Ovary (tissue), 9 donors: ENCODE results near the gene JUND. TPM values are rescaled to one million over a fixed set of nuclear protein-coding genes. Genes with fewer than 3 reads are reported as not detected.
A peak's percentile ranks its signal among the peaks of the same experiment; 100 is the strongest.
"Not testable (repeated sequence)": the region's sequence is repeated elsewhere in the genome, so short reads cannot be mapped to it uniquely, and the experiment has no call there.

ENCODE experiments used
- DNase-seq, 5 donors: peaks; one replicate each; pipeline ENCODE4 v3.0.0-alpha.2; 2019 to 2020
- H3K27ac ChIP-seq, 2 donors: fragments of 200-600 bp; one replicate each; pipeline versions ENCODE4 v1.5.1 to v1.8.0; 2019 to 2022
- H3K27me3 ChIP-seq: fragments of 200-600 bp; one replicate; pipeline ENCODE4 v1.8.0; 2022
- H3K36me3 ChIP-seq: fragments of 200-600 bp; sonication (generic); one replicate; pipeline ENCODE4 v1.5.1; 2019
- H3K4me1 ChIP-seq: one replicate; pipeline ENCODE4 v1.8.1; 2013; ENCODE audit warnings: mild to moderate bottlenecking, moderate library complexity; ENCODE audit not compliant: insufficient read depth
- H3K4me3 ChIP-seq: fragments of 200-600 bp; sonication (generic); one replicate; pipeline ENCODE4 v1.5.1; 2017
- H3K9me3 ChIP-seq, 2 donors: fragments of 200-600 bp in 1 of 2; sonication (generic) in 1 of 2; one replicate each; pipeline versions ENCODE4 v1.5.1 to v1.8.1; 2013 to 2019; ENCODE audit warnings: mild to moderate bottlenecking in 1 of 2, moderate library complexity in 1 of 2
- EP300 ChIP-seq: sonication (generic); formaldehyde crosslinking; IDR thresholded peaks from one replicate; pipeline ENCODE4 v1.6.1; 2017; ENCODE audit warnings: antibody characterized with exemption
- POLR2A ChIP-seq: fragments of 450-650 bp; IDR thresholded peaks from one replicate; pipeline ENCODE4 v1.6.1; 2017; ENCODE audit warnings: antibody characterized with exemption, mild to moderate bottlenecking, moderate library complexity
- WGBS, 3 donors: extraction: QIAGEN DNeasy Blood & Tissue Kit in 1 of 3; methylation state at CpG; one replicate each; pipeline versions ENCODE4 v1.1.5 to v1.1.7; 2013 to 2017; 5-methylcytosine and 5-hydroxymethylcytosine counted together
- intact Hi-C, 4 donors: fragments of 100-400 bp; cut with DNase I; formaldehyde crosslinking; loops; one replicate each; pipeline versions ENCODE4 v1.11.0 to v1.15.1; 2022 to 2023
- polyA plus RNA-seq, 2 donors: library from polyadenylated mRNA; stranded (reverse); fragments of 200-250 nt in 1 of 2; fragments of 350-450 nt in 1 of 2; fragmentation: Illumina TruSeq in 1 of 2; extraction: RNeasy Lipid Tissue Mini Kit (QIAGEN cat#74804) in 1 of 2; gene quantifications; one replicate each; pipeline ENCODE4 v1.2.3, GENCODE V29; 2013 to 2014
- total RNA-seq, 7 donors: library from RNA; depleted of rRNA in 2 of 7; stranded (reverse); fragments of >200 nt in 2 of 7; fragmentation: NEBNext Ultra II Directional in 3 of 7; extraction: Animal tissue kit (Norgen Biotek cat#: 25700) in 3 of 7; gene quantifications; one replicate each; pipeline versions ENCODE4 v1.1.0 to v1.2.4, GENCODE V29; 2016 to 2023
- TF ChIP-seq, protein P1 (sequence below), 3 donors: fragments of 450-650 bp in 2 of 3; fragments of 200-600 bp in 1 of 3; IDR thresholded peaks; one replicate each; pipeline versions ENCODE4 v1.5.1 to v1.8.0; 2016 to 2022; ENCODE audit warnings: antibody characterized with exemption in 3 of 3, mild to moderate bottlenecking in 1 of 3
- donor health status: DM: no; HTN: no; CAD: no; lungs with moderate emphysema.
- donor health status: DM: no; HTN: no; CAD: no.
- donor health status: Bipolar disorder and iron deficiency.
- donor health status: DM: yes; HTN: yes; CAD: no.
- donor health status: DM: no; HTN: no; CAD: no.
- donor health status: DM: yes; HTN: yes; CAD: no.

JUND gene
- total and polyA plus RNA-seq, 9 donors: 95.2 to 1,260 (median 412) TPM

GRCh38 chr19:18328340-18329034 is 47.1 kb upstream of the JUND start:
- intact Hi-C loops: loop anchor here in 3 of 4 donors (5.0 kb wide), 4 partner anchors 51 to 136 kb away; partner anchors contain the start of genes MPV17L2 (in 1 of the 3) and RAB3A (in 1 of the 3)
- Histone ChIP-seq H3K27me3 (no peaks in the 10 kb centered on the region), H3K9me3 (no peaks in the 10 kb centered on the region), H3K4me1 (peaks cover 4% of the 10 kb centered on the region), H3K36me3 (no peaks in the 10 kb centered on the region), H3K4me3 (no peak overlapping the region), H3K27ac (peak overlapping the region in 1 of 2 donors; percentile 13)
- 4 to 5% (median 4%) methylated on average over 9 of the region's 9 CpGs for WGBS, 3 donors
- TF ChIP-seq, protein P1, sequence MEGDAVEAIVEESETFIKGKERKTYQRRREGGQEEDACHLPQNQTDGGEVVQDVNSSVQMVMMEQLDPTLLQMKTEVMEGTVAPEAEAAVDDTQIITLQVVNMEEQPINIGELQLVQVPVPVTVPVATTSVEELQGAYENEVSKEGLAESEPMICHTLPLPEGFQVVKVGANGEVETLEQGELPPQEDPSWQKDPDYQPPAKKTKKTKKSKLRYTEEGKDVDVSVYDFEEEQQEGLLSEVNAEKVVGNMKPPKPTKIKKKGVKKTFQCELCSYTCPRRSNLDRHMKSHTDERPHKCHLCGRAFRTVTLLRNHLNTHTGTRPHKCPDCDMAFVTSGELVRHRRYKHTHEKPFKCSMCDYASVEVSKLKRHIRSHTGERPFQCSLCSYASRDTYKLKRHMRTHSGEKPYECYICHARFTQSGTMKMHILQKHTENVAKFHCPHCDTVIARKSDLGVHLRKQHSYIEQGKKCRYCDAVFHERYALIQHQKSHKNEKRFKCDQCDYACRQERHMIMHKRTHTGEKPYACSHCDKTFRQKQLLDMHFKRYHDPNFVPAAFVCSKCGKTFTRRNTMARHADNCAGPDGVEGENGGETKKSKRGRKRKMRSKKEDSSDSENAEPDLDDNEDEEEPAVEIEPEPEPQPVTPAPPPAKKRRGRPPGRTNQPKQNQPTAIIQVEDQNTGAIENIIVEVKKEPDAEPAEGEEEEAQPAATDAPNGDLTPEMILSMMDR (IDR thresholded peaks at IDR 0.05): peak; percentile 55 to 99 (median 97)
- TF ChIP-seq EP300 (no peak), POLR2A (no peak)
- DNase-seq: peak; percentile 86 to 95 (median 89)

DNA sequence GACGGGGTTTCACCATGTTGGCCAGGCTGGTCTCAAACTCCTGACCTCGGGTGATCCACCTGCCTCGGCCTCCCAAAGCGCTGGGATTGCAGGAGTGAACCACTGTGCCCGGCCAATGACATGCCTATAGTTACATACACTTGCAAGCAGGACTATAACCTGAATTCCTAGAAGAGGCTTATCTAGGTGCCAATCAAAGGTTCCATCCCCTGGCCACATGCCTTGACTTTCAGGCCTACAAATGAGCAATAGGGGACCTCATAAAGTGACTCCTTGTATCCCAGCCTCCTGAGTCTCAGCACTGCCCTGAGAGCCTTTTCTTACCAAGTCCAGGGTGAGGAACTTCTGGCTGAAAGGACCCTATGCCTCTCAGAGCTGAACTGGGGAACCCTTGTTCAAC is 45.4 kb upstream of the JUND start:
- H3K4me1 ChIP-seq: peaks cover 8% of the 10 kb centered on the region
- H3K9me3 ChIP-seq: no peaks in the 10 kb centered on the region
- H3K4me3 ChIP-seq: no peak overlapping the region
- 83 to 95% (median 86%) methylated on average over 5 of the region's 5 CpGs for WGBS, 3 donors
- H3K27me3 ChIP-seq: no peaks in the 10 kb centered on the region
- H3K36me3 ChIP-seq: no peaks in the 10 kb centered on the region
- no peak for TF ChIP-seq POLR2A
- TF ChIP-seq, protein P1 (IDR thresholded peaks at IDR 0.05): no peak
- no peak for TF ChIP-seq EP300
- no peak for DNase-seq
- intact Hi-C loops: loop anchor here in 3 of 4 donors (5.0 kb wide), 4 partner anchors 49 to 134 kb away; partner anchors contain the start of genes MPV17L2 (in 1 of the 3) and RAB3A (in 1 of the 3)
- no peak overlapping the region for H3K27ac ChIP-seq

DNA sequence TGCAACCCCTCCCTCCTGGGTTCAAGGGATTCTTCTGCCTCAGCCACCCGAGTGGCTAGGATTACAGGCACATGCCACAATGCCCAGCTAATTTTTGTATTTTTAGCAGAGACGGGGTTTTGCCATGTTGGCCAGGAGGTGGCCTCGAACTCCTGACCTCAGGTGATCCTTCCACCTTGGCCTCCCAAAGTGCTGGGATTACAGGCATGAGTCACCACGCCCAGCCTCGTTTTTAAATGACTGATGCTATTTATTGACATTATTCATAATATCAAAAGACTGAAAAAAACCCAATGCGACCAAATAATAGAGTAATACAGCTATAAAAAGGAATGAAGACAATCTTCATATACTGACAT is 42.9 kb upstream of the JUND start:
- DNase-seq, H3K4me1 ChIP-seq, H3K36me3 ChIP-seq, H3K9me3 ChIP-seq, H3K4me3 ChIP-seq, H3K27me3 ChIP-seq, intact Hi-C loops: not testable (repeated sequence)
- H3K27ac ChIP-seq: peak overlapping the region in 1 of 2 donors; percentile 84
- WGBS, 3 donors: 38 to 56% (median 44%) methylated on average over 6 of the region's 6 CpGs

DNA sequence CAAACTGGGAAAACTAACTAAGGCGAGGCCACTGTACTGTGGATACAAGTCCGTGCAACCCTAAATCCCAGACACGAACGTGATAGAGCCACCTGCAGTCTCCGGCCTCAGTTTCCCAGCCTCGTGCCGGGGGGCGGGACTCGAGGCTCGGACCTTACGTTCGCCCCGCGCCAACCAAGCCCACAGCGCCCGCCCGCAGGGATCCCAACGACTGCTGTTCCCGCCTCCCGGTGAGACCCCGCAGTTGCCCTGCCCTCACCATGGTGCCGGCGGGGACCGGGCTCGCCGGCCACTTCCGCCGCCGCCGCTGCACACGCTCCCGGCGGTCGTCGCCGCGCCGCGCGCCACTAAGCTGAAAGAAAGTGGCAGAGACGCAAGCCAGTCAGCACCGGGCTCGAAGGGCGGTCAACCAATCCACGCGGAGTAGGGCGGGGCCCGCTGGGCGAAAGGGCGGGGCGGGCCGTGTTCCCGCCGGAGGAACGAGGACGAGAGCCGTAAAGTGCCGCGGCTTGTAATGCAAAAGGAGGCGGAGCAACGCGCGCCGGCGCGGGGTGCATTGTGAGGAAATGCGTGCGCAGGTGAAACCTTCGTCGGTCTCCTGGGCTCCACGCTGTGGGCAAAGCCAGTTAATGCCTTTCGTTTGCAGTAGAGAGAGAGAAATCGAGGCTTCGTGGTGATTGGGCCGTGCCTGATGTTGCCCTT is 41.5 kb upstream of the JUND start, which contains the start of gene LSM4:
LSM4 (minus strand) TSS at position 318 of the 702 bp plus-strand sequence; CDS start at position 262, 56 bp downstream.
- 0 to 1% (median 0%) methylated on average over 48 to 75 of the region's 75 CpGs for WGBS, 3 donors
- TF ChIP-seq POLR2A (peak; percentile 62), EP300 (no peak)
- TF ChIP-seq, protein P1 (IDR thresholded peaks at IDR 0.05): peak in 1 of 3 donors; percentile 39
- DNase-seq: peak; percentile 98 to 99 (median 98)
- Histone ChIP-seq H3K36me3 (no peaks in the 10 kb centered on the region), H3K27ac (peak within 1 kb of the TSS; percentile 37 to 84), H3K9me3 (no peaks in the 10 kb centered on the region), H3K4me1 (peaks cover 5% of the 10 kb centered on the region), H3K27me3 (no peaks in the 10 kb centered on the region), H3K4me3 (peak within 1 kb of the TSS; percentile 90)
- intact Hi-C loops: loop anchor here in 3 of 4 donors (2.0 kb wide), 3 partner anchors 18 to 44 kb away; partner anchors contain the start of gene JUND (in 2 of the 3)
